SK-N-MC (cell line): ENCODE measurements around the gene FBXW11.

Source experiments
- DNase-seq: peaks from one replicate; pipeline ENCODE4 v3.0.0-alpha.2; 2011; ENCODE audit warnings: low read depth, low spot score
- H3K27ac ChIP-seq: fragments of 200-600 bp; sonication (generic); 2 replicates; pipeline ENCODE4 v1.5.1; 2016; ENCODE audit warnings: mixed run types
- H3K36me3 ChIP-seq: fragments of 200-600 bp; sonication (generic); 2 replicates; pipeline ENCODE4 v1.6.1; 2017; ENCODE audit warnings: antibody characterized with exemption, low read length, mixed read lengths; ENCODE audit not compliant: insufficient read depth
- H3K4me3 ChIP-seq: fragments of 200-600 bp; sonication (generic); 2 replicates; pipeline ENCODE4 v1.5.1; 2016
- H3K9ac ChIP-seq: fragments of 200-600 bp; sonication (generic); 2 replicates; pipeline ENCODE4 v1.8.0; 2017; ENCODE audit warnings: mixed run types, mixed read lengths; ENCODE audit not compliant: insufficient read length
- H3K9me3 ChIP-seq: fragments of 200-600 bp; sonication (generic); 2 replicates; pipeline ENCODE4 v1.6.1; 2017; ENCODE audit warnings: low read depth, mild to moderate bottlenecking, antibody characterized with exemption, low read length, moderate library complexity, mixed read lengths
- EZH2 ChIP-seq: fragments of 200-600 bp; sonication (generic); IDR thresholded peaks from one replicate; pipeline ENCODE4 v1.6.1; 2017; ENCODE audit warnings: antibody characterized with exemption
- FOXP2 ChIP-seq: optimal IDR thresholded peaks from 2 replicates; pipeline ENCODE3; 2011; ENCODE audit warnings: mild to moderate bottlenecking, moderate library complexity; ENCODE audit not compliant: insufficient read depth; ENCODE audit errors: extremely low read length, control extremely low read depth
- POLR2AphosphoS5 ChIP-seq: IDR thresholded peaks from 2 replicates; pipeline ENCODE4 v1.6.1; 2012; ENCODE audit warnings: mild to moderate bottlenecking, low read depth, low read length, borderline replicate concordance

Gene FBXW11

DNA sequence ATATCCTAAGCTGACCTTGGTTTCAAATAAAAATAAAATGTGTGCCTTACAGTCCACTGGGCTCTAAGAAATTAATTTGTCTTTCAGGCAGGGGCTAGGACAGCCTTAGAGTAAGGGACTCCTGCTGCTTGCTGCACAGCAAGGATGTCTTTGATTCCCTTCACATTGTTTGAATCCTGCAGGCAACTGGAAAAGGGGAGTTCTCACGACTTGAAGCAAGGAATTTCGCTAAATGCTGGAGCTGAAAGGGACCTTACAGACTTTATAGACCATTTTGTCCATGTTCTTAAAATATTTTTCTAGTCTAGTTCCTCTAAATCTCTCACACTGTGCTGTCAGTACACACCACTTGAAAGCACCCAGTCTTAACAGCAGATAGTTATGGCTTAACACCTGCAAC lies 35.6 kb downstream of the FBXW11 start:
- no peak for DNase-seq
- TF ChIP-seq POLR2AphosphoS5, result no peak
- no peak for TF ChIP-seq EZH2
- no peak for TF ChIP-seq FOXP2
- H3K9me3 ChIP-seq, result no peaks in the 10 kb centered on the region
- no peaks in the 10 kb centered on the region for H3K36me3 ChIP-seq
- H3K4me3 ChIP-seq, result no peak overlapping the region
- 0 out of 2 replicates have a peak overlapping the region, but pooled peaks have one; percentile 12 for H3K27ac ChIP-seq
- H3K9ac ChIP-seq, result no peak overlapping the region

DNA sequence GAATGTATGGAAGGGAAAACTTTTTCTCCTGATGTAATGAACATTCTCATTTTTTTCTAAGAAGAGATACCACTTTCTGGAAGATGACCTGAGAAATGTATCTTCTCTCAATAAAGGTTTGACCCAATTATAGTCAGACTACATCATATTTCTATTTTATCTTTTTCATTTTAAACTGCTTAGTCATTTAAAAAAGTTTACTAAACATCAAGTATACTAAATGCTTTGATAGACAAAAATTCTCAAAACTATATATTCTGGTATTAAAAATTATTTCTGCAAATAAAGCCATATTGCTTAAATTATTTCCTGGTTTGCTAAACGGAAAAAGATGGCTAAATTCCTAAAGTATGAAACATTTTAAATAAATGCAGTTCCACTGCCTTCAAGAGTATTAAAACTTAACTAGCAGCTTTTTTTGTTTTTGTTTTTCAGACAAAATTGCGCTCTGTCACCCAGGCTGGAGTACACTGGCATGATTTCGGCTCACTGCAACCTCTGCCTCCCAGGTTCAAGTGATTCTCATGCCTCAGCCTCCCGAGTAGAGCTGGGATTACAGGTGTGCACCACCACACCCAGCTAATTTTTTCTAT lies 37.1 kb downstream of the FBXW11 start:
- Histone ChIP-seq H3K27ac (no peak overlapping the region), H3K9me3 (no peaks in the 10 kb centered on the region), H3K36me3 (no peaks in the 10 kb centered on the region), H3K4me3 (no peak overlapping the region), H3K9ac (no peak overlapping the region)
- DNase-seq, result no peak
- no peak for TF ChIP-seq FOXP2
- no peak for TF ChIP-seq POLR2AphosphoS5
- TF ChIP-seq EZH2, result no peak

DNA sequence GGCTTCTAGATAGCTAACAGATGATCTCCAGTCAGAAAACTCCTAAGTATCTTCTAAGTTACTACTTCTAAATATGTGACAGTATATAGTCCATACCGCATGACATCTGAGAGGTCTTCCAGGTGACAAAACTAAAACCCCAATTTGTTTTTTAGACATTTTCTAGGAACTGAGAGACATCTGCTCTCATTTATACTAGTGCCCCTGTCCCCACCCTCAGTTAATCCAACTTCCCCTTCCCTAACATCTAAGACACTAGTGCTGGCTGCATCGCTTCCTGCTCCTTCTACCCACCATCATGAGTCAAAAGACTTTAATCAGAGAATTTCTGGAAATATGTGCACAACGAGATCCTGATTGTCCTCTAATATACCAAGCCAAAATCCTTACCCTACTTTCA lies 37.9 kb downstream of the FBXW11 start:
- Histone ChIP-seq H3K36me3 (no peaks in the 10 kb centered on the region), H3K4me3 (no peak overlapping the region), H3K9ac (no peak overlapping the region), H3K9me3 (no peaks in the 10 kb centered on the region), H3K27ac (no peak overlapping the region)
- TF ChIP-seq POLR2AphosphoS5 (no peak), FOXP2 (no peak), EZH2 (no peak)
- DNase-seq, result no peak

DNA sequence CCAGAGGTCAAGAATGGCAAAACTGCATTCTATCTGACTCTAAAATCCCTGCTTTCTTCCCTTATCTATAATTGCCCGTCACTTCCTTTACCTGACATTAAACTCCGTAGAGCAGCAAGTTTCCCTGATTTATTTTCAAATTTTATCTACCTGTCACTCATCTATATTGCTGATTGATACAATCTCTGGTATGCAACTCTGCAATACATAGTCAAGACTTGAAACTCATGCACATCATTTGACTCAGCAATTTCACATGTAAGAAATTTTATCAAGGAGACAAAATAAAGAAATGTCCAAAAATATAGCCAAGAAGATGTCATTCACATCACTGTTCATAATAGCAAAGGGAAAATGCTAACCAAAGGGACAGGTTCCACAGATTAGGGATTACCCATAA lies 39.5 kb downstream of the FBXW11 start:
- Histone ChIP-seq H3K36me3 (no peaks in the 10 kb centered on the region), H3K4me3 (no peak overlapping the region), H3K9ac (no peak overlapping the region), H3K27ac (no peak overlapping the region), H3K9me3 (no peaks in the 10 kb centered on the region)
- no peak for DNase-seq
- no peak for TF ChIP-seq FOXP2
- TF ChIP-seq POLR2AphosphoS5, result no peak
- TF ChIP-seq EZH2, result no peak

DNA sequence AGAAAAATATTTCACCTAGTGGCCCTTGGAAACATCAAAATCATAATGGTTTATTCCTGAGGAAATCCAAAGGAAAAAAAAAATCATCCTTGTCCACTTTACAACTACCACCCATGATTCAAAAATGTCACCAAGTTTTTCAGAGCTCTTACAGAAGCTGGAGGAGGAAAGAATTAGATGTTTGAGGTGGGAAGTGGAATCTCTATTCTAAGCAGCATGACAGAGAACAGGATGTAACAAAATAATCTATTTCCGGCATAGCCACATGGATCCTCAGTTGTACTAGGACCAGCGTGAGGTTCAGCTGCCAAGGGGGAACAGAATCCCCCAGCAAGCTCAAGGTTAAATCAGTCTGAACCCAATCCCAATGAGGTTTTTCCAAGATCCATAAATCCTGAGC lies 40.2 kb downstream of the FBXW11 start:
- no peak for DNase-seq
- no peak overlapping the region for H3K4me3 ChIP-seq
- no peaks in the 10 kb centered on the region for H3K9me3 ChIP-seq
- no peak overlapping the region for H3K9ac ChIP-seq
- no peak overlapping the region for H3K27ac ChIP-seq
- no peaks in the 10 kb centered on the region for H3K36me3 ChIP-seq
- no peak for TF ChIP-seq FOXP2
- TF ChIP-seq POLR2AphosphoS5, result no peak
- TF ChIP-seq EZH2, result no peak

DNA sequence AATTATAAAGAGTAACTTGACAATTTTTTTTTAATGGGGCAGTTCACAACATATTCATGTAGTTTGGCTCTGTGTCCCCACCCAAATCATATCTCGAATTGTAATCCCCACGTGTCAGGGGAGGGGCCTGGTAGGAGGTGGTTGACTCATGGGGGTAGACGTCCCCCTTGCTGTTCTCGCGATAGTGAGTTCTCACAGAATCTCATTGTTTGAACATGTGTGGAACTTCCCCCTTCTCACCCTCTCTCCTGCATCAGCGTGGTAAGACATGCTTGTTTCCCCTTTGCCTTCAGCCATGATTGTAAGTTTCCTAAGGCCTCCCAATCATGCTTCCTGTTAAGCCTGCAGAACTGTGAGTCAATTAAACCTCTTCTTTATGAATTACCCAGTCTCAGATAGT lies 40.7 kb downstream of the FBXW11 start:
- Histone ChIP-seq H3K9me3 (no peaks in the 10 kb centered on the region), H3K36me3 (no peaks in the 10 kb centered on the region), H3K4me3 (no peak overlapping the region), H3K27ac (no peak overlapping the region), H3K9ac (no peak overlapping the region)
- DNase-seq, result no peak
- TF ChIP-seq EZH2, result no peak
- TF ChIP-seq POLR2AphosphoS5, result no peak
- no peak for TF ChIP-seq FOXP2

DNA sequence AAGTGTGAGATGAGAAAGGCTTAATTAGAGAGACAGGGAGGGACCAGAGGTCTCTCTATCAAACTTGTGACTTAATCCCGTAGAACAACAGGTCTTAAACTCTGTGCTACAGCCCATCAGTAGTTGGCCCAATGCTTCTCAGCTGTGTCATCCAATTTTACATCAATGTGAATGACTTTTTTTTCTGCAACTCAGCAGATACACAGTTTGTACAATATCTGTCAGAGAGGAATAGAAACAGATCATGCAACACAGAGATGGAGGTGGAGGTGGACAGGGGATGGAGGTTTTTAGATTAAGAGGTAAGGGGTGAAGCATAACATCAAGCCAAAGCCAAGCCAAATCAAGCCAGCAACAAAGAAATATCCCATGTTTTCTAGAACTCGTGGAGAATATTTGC lies 43.0 kb downstream of the FBXW11 start:
- Histone ChIP-seq H3K9me3 (no peaks in the 10 kb centered on the region), H3K9ac (no peak overlapping the region), H3K36me3 (no peaks in the 10 kb centered on the region), H3K27ac (no peak overlapping the region), H3K4me3 (no peak overlapping the region)
- no peak for DNase-seq
- no peak for TF ChIP-seq FOXP2
- TF ChIP-seq POLR2AphosphoS5, result no peak
- TF ChIP-seq EZH2, result no peak

DNA sequence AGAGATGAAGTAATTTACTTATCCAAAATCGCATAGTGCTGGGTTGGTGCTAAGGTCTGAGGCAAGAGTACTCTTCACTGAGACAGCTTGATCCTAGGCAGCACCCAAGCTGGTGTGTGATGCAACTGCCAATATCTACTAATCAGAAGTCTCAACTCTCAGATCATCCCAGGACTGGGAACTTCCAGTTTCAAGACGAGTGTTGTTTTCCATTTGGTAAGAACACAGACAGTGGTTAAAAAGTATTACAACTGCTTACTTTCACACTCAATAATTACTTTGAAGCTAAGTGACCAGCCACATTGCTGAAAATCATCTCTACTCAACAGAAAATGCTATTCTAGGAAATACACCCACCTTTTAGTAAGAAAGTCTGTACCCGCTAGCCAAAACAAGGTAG lies 45.3 kb downstream of the FBXW11 start:
- Histone ChIP-seq H3K36me3 (no peaks in the 10 kb centered on the region), H3K9me3 (no peaks in the 10 kb centered on the region), H3K27ac (no peak overlapping the region), H3K4me3 (no peak overlapping the region), H3K9ac (no peak overlapping the region)
- TF ChIP-seq POLR2AphosphoS5, result no peak
- TF ChIP-seq EZH2, result no peak
- TF ChIP-seq FOXP2, result no peak
- DNase-seq, result no peak
